Measurements from ENCODE around the gene CHST8. TPM values are rescaled to one million over a fixed set of nuclear protein-coding genes. Genes with fewer than 3 reads are reported as not detected.

The CHST8 gene
- total RNA-seq, 1 donor from 2014 or later, result 3.0 TPM

- H3K9me3 Mint-ChIP-seq (ENCODE audit: low read depth), result no peaks in the 10 kb centered on the region
- H3K4me1 Mint-ChIP-seq (ENCODE audit: low read depth), result peaks cover 2% of the 10 kb centered on the region
- no peak overlapping the region for H3K27ac Mint-ChIP-seq
- DNase-seq (ENCODE audit: low spot score, unreplicated experiment), result no peak
- no peak overlapping the region for H3K4me3 Mint-ChIP-seq (ENCODE audit: low read depth)
- H3K27me3 Mint-ChIP-seq, result peaks cover 31% of the 10 kb centered on the region
- no peak for TF ChIP-seq CTCF (IDR thresholded peaks at IDR 0.05; ENCODE audit: unreplicated experiment)
- H3K36me3 Mint-ChIP-seq (ENCODE audit: insufficient read depth), result no peaks in the 10 kb centered on the region
These were observed 65.1 kb downstream of the CHST8 start for GRCh38 chr19:33686687-33687480.

- peaks cover 28% of the 10 kb centered on the region for H3K27me3 Mint-ChIP-seq
- H3K36me3 Mint-ChIP-seq (ENCODE audit: insufficient read depth), result no peaks in the 10 kb centered on the region
- no peak for DNase-seq (ENCODE audit: low spot score, unreplicated experiment)
- no peak for TF ChIP-seq CTCF (IDR thresholded peaks at IDR 0.05; ENCODE audit: unreplicated experiment)
- no peak overlapping the region for H3K27ac Mint-ChIP-seq
- H3K4me3 Mint-ChIP-seq (ENCODE audit: low read depth), result no peak overlapping the region
- H3K9me3 Mint-ChIP-seq (ENCODE audit: low read depth), result no peaks in the 10 kb centered on the region
- peaks cover 2% of the 10 kb centered on the region for H3K4me1 Mint-ChIP-seq (ENCODE audit: low read depth)
These were observed 65.9 kb downstream of the CHST8 start for GRCh38 chr19:33687481-33688170.

GRCh38 chr19:33688171-33688992, 66.6 kb downstream of the CHST8 start:
- H3K9me3 Mint-ChIP-seq (ENCODE audit: low read depth), result no peaks in the 10 kb centered on the region
- DNase-seq (ENCODE audit: low spot score, unreplicated experiment), result no peak
- no peaks in the 10 kb centered on the region for H3K36me3 Mint-ChIP-seq (ENCODE audit: insufficient read depth)
- no peak overlapping the region for H3K27ac Mint-ChIP-seq
- peaks cover 23% of the 10 kb centered on the region for H3K27me3 Mint-ChIP-seq
- peaks cover 2% of the 10 kb centered on the region for H3K4me1 Mint-ChIP-seq (ENCODE audit: low read depth)
- H3K4me3 Mint-ChIP-seq (ENCODE audit: low read depth), result no peak overlapping the region
- TF ChIP-seq CTCF (IDR thresholded peaks at IDR 0.05; ENCODE audit: unreplicated experiment), result no peak

GRCh38 chr19:33689138-33689746, 67.5 kb downstream of the CHST8 start:
- DNase-seq (ENCODE audit: low spot score, unreplicated experiment), result no peak
- Mint-ChIP-seq H3K27me3 (peaks cover 22% of the 10 kb centered on the region), H3K9me3 (ENCODE audit: low read depth) (no peaks in the 10 kb centered on the region), H3K4me3 (ENCODE audit: low read depth) (no peak overlapping the region), H3K4me1 (ENCODE audit: low read depth) (peaks cover 2% of the 10 kb centered on the region), H3K36me3 (ENCODE audit: insufficient read depth) (no peaks in the 10 kb centered on the region), H3K27ac (no peak overlapping the region)
- no peak for TF ChIP-seq CTCF (IDR thresholded peaks at IDR 0.05; ENCODE audit: unreplicated experiment)

- Mint-ChIP-seq H3K9me3 (ENCODE audit: low read depth) (no peaks in the 10 kb centered on the region), H3K36me3 (ENCODE audit: insufficient read depth) (no peaks in the 10 kb centered on the region), H3K27ac (no peak overlapping the region), H3K4me1 (ENCODE audit: low read depth) (no peaks in the 10 kb centered on the region), H3K4me3 (ENCODE audit: low read depth) (no peak overlapping the region), H3K27me3 (peaks cover 19% of the 10 kb centered on the region)
- DNase-seq (ENCODE audit: low spot score, unreplicated experiment), result no peak
- no peak for TF ChIP-seq CTCF (IDR thresholded peaks at IDR 0.05; ENCODE audit: unreplicated experiment)
These were observed 68.1 kb downstream of the CHST8 start for GRCh38 chr19:33689868-33690267.
